ENCODE data around the gene CFAP61. TPM values are rescaled to one million over a fixed set of nuclear protein-coding genes. Genes with fewer than 3 reads are reported as not detected.
A peak's percentile ranks its signal among the peaks of the same experiment; 100 is the strongest.

Gene CFAP61
- total and polyA plus RNA-seq, 2 experiments from 2014 or later: 0.21 TPM; not detected in 1

DNA sequence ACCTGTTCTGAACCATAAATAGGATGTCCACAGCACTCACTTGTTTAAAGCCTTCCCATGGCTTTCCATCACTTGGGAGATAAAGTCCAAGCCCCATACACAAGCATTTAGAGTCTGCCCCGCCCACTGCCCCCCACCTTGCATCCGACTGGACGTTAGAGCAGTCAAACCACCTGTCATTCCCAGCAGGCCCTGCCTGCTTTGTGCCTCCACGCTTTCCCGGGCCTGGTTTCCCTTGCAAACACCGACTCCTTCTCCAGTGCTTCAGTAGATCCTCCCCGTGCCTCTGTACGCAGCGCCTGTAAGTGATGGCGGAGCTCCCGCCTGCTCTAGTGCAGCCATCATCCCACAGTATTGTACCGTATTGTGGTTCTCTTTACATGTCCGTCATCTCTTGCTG lies 277.2 kb downstream of the CFAP61 start:
- no peak for DNase-seq (ENCODE audit: low spot score)
- Mint-ChIP-seq H3K27ac (no peak overlapping the region), H3K4me3 (no peak overlapping the region), H3K27me3 (ENCODE audit: insufficient read depth, low read depth, poor library complexity) (peaks cover 4% of the 10 kb centered on the region), H3K9me3 (no peaks in the 10 kb centered on the region), H3K36me3 (ENCODE audit: low read depth) (no peaks in the 10 kb centered on the region), H3K4me1 (no peaks in the 10 kb centered on the region)
- H2AFZ ChIP-seq: peak overlapping the region; percentile 38; the same call in 1 of the 2 replicates
- no peaks in the 10 kb centered on the region for H3K79me2 ChIP-seq (replicated peaks; ENCODE audit: insufficient read depth)
- TF ChIP-seq, protein P1, sequence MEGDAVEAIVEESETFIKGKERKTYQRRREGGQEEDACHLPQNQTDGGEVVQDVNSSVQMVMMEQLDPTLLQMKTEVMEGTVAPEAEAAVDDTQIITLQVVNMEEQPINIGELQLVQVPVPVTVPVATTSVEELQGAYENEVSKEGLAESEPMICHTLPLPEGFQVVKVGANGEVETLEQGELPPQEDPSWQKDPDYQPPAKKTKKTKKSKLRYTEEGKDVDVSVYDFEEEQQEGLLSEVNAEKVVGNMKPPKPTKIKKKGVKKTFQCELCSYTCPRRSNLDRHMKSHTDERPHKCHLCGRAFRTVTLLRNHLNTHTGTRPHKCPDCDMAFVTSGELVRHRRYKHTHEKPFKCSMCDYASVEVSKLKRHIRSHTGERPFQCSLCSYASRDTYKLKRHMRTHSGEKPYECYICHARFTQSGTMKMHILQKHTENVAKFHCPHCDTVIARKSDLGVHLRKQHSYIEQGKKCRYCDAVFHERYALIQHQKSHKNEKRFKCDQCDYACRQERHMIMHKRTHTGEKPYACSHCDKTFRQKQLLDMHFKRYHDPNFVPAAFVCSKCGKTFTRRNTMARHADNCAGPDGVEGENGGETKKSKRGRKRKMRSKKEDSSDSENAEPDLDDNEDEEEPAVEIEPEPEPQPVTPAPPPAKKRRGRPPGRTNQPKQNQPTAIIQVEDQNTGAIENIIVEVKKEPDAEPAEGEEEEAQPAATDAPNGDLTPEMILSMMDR (conservative IDR thresholded peaks at IDR 0.05; ENCODE audit: low read depth in 2 of 2): no peak
- no peak overlapping the region for H3K4me3 ChIP-seq
- H4K20me1 ChIP-seq (replicated peaks; ENCODE audit: insufficient read depth): no peaks in the 10 kb centered on the region
- no peaks in the 10 kb centered on the region for H3K9me2 ChIP-seq (ENCODE audit: insufficient read depth)
- no peak for ATAC-seq
- no peaks in the 10 kb centered on the region for H3K4me1 ChIP-seq (ENCODE audit: insufficient read depth)
- H3F3A ChIP-seq (replicated peaks; ENCODE audit: low read depth): no peaks in the 10 kb centered on the region
- no peaks in the 10 kb centered on the region for H3K36me3 ChIP-seq (ENCODE audit: insufficient read depth)
- no peak overlapping the region for H3K4me2 ChIP-seq
- H3K27ac ChIP-seq (ENCODE audit: low read depth): no peak overlapping the region
- no peaks in the 10 kb centered on the region for H3K27me3 ChIP-seq (ENCODE audit: insufficient read depth)

DNA sequence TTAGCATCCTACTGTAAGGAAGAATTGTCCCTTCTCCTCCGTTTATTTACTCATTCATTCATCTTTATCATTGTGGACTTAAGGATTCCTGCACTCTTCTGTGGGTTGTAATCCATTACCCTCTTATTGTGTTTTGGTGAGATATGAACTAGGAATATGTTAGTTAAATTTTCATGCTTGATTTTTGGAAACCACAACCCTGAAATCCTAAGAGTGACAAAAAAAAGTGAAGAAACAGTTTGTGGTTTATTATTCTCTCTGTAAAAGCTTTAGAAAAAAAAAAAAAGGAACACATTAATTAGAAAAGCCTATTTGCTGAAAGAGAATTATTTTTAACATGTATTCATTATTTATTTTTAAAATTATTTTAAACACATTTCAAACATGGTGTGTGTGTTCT lies 278.8 kb downstream of the CFAP61 start:
- Histone ChIP-seq H3K9me2 (ENCODE audit: insufficient read depth) (no peaks in the 10 kb centered on the region), H3K4me1 (ENCODE audit: insufficient read depth) (no peaks in the 10 kb centered on the region), H3F3A (replicated peaks; ENCODE audit: low read depth) (no peaks in the 10 kb centered on the region), H3K27ac (ENCODE audit: low read depth) (no peak overlapping the region), H3K36me3 (ENCODE audit: insufficient read depth) (no peaks in the 10 kb centered on the region), H3K79me2 (replicated peaks; ENCODE audit: insufficient read depth) (no peaks in the 10 kb centered on the region), H3K4me3 (no peak overlapping the region), H4K20me1 (replicated peaks; ENCODE audit: insufficient read depth) (no peaks in the 10 kb centered on the region), H2AFZ (no peak overlapping the region), H3K4me2 (no peak overlapping the region), H3K27me3 (ENCODE audit: insufficient read depth) (no peaks in the 10 kb centered on the region)
- Mint-ChIP-seq H3K36me3 (ENCODE audit: low read depth) (no peaks in the 10 kb centered on the region), H3K27ac (no peak overlapping the region), H3K4me3 (no peak overlapping the region), H3K9me3 (0 out of 3 replicates have a peak, but pooled peaks cover 3% of the 10 kb centered on the region), H3K4me1 (no peaks in the 10 kb centered on the region), H3K27me3 (ENCODE audit: insufficient read depth, low read depth, poor library complexity) (peaks cover 4% of the 10 kb centered on the region)
- ATAC-seq (no peak), DNase-seq (ENCODE audit: low spot score) (no peak)
- TF ChIP-seq ETS1 (IDR thresholded peaks at IDR 0.05) (no peak), ZNF331 (CRISPR knock-in tag; IDR thresholded peaks at IDR 0.05; ENCODE audit: low read depth) (no peak), STAT1 (IDR thresholded peaks at IDR 0.05; ENCODE audit: unreplicated experiment) (no peak), EZH2 (IDR thresholded peaks at IDR 0.05; ENCODE audit: low read depth, unreplicated experiment) (no peak), POLR2AphosphoS5 (IDR thresholded peaks at IDR 0.05; ENCODE audit: low read depth) (no peak), ZNF114 (CRISPR knock-in tag; IDR thresholded peaks at IDR 0.05) (no peak), JUNB (IDR thresholded peaks at IDR 0.05; ENCODE audit: unreplicated experiment) (no peak), EZH2phosphoT487 (IDR thresholded peaks at IDR 0.05; ENCODE audit: unreplicated experiment) (no peak), NANOG (IDR thresholded peaks at IDR 0.05; ENCODE audit: borderline replicate concordance) (no peak), CREB1 (CRISPR knock-in tag; IDR thresholded peaks at IDR 0.05; ENCODE audit: low read depth) (no peak)
- TF ChIP-seq, protein P2, sequence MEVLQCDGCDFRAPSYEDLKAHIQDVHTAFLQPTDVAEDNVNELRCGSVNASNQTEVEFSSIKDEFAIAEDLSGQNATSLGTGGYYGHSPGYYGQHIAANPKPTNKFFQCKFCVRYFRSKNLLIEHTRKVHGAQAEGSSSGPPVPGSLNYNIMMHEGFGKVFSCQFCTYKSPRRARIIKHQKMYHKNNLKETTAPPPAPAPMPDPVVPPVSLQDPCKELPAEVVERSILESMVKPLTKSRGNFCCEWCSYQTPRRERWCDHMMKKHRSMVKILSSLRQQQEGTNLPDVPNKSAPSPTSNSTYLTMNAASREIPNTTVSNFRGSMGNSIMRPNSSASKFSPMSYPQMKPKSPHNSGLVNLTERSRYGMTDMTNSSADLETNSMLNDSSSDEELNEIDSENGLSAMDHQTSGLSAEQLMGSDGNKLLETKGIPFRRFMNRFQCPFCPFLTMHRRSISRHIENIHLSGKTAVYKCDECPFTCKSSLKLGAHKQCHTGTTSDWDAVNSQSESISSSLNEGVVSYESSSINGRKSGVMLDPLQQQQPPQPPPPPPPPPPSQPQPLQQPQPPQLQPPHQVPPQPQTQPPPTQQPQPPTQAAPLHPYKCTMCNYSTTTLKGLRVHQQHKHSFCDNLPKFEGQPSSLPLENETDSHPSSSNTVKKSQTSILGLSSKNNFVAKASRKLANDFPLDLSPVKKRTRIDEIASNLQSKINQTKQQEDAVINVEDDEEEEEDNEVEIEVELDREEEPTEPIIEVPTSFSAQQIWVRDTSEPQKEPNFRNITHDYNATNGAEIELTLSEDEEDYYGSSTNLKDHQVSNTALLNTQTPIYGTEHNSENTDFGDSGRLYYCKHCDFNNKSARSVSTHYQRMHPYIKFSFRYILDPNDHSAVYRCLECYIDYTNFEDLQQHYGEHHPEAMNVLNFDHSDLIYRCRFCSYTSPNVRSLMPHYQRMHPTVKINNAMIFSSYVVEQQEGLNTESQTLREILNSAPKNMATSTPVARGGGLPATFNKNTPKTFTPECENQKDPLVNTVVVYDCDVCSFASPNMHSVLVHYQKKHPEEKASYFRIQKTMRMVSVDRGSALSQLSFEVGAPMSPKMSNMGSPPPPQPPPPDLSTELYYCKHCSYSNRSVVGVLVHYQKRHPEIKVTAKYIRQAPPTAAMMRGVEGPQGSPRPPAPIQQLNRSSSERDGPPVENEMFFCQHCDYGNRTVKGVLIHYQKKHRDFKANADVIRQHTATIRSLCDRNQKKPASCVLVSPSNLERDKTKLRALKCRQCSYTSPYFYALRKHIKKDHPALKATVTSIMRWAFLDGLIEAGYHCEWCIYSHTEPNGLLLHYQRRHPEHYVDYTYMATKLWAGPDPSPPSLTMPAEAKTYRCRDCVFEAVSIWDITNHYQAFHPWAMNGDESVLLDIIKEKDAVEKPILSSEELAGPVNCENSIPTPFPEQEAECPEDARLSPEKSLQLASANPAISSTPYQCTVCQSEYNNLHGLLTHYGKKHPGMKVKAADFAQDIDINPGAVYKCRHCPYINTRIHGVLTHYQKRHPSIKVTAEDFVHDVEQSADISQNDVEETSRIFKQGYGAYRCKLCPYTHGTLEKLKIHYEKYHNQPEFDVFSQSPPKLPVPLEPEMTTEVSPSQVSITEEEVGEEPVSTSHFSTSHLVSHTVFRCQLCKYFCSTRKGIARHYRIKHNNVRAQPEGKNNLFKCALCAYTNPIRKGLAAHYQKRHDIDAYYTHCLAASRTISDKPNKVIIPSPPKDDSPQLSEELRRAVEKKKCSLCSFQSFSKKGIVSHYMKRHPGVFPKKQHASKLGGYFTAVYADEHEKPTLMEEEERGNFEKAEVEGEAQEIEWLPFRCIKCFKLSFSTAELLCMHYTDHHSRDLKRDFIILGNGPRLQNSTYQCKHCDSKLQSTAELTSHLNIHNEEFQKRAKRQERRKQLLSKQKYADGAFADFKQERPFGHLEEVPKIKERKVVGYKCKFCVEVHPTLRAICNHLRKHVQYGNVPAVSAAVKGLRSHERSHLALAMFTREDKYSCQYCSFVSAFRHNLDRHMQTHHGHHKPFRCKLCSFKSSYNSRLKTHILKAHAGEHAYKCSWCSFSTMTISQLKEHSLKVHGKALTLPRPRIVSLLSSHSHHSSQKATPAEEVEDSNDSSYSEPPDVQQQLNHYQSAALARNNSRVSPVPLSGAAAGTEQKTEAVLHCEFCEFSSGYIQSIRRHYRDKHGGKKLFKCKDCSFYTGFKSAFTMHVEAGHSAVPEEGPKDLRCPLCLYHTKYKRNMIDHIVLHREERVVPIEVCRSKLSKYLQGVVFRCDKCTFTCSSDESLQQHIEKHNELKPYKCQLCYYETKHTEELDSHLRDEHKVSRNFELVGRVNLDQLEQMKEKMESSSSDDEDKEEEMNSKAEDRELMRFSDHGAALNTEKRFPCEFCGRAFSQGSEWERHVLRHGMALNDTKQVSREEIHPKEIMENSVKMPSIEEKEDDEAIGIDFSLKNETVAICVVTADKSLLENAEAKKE (CRISPR knock-in tag; IDR thresholded peaks at IDR 0.05): no peak
- TF ChIP-seq, protein P1 (conservative IDR thresholded peaks at IDR 0.05; ENCODE audit: low read depth in 2 of 2): no peak

Measured in GM23338 (cell line).